K562 (cell line): ENCODE results near the gene NCAPG2. TPM values are rescaled to one million over a fixed set of nuclear protein-coding genes. Genes with fewer than 3 reads are reported as not detected.

Experiments used
- ATAC-seq: fragments of 200-7000 bp; cut with Tn5 transposase; 3 replicates; pipeline ENCODE4 v1.9.1; 2020; ENCODE audit warnings: moderate library complexity
- BruUV-seq: library from RNA; stranded (reverse); fragments of 400-500 nt; replicated peaks from 2 replicates; lab custom pipeline; 2021; lab: Mats Ljungman, UMichigan
- CTCF ChIA-PET: fragments of 300-600 bp; formaldehyde crosslinking; extraction: SDS; loops from one replicate; lab custom pipeline; 2021; ENCODE audit warnings: low intra/inter-chr PET ratio; lab: Yijun Ruan, JAX
- POLR2A ChIA-PET: fragments of 300-600, 350-650 bp; sonication (Branson Sonifier 250); formaldehyde crosslinking; extraction: SDS; loops from one replicate; lab custom pipeline; 2021; ENCODE audit warnings: antibody characterized with exemption, inconsistent platforms; lab: Yijun Ruan, JAX
- DNase-seq, 4 experiments: peaks; one replicate each; pipeline versions ENCODE4 v3.0.0 to v3.0.0-alpha.2; 2011 to 2018; ENCODE audit warnings: low spot score in 3 of 4, mixed read lengths in 3 of 4; ENCODE audit errors: extremely low read depth in 1 of 4
- FAIRE-seq: peaks from 2 replicates; lab custom pipeline; 2011; peaks lifted over from hg19 to GRCh38; lab: Jason Lieb, UNC
- H2AFZ ChIP-seq: 2 replicates; pipeline ENCODE4 v1.6.0; 2011; ENCODE audit warnings: low read depth, low read length, control low read depth, inconsistent platforms
- H3K27ac ChIP-seq: fragments of 200-600 bp; 3 replicates; pipeline ENCODE4 v1.8.0; 2011; ENCODE audit warnings: low read depth, mild to moderate bottlenecking, control low read depth, inconsistent platforms, low read length, moderate library complexity, mixed read lengths; ENCODE audit errors: extremely low read depth
- H3K27me3 ChIP-seq, 2 experiments: fragments of 300-600 bp in 1 of 2; 2 replicates in 1 of 2; 3 replicates in 1 of 2; pipeline versions ENCODE4 v1.6.0 to v1.8.0; 2011; ENCODE audit warnings: inconsistent platforms in 2 of 2, low read length in 2 of 2, mild to moderate bottlenecking in 1 of 2, mixed read lengths in 1 of 2, moderate library complexity in 1 of 2; ENCODE audit not compliant: control insufficient read depth in 2 of 2, insufficient read depth in 2 of 2
- H3K36me3 ChIP-seq: fragments of 300-600 bp; 3 replicates; pipeline ENCODE4 v1.8.0; 2011; ENCODE audit warnings: mild to moderate bottlenecking, low read length, inconsistent platforms; ENCODE audit not compliant: control insufficient read depth, insufficient read depth
- H3K4me1 ChIP-seq, 2 experiments: fragments of 200-600 bp in 1 of 2; replicated peaks in 1 of 2; 2 replicates in 1 of 2; 3 replicates in 1 of 2; pipeline versions ENCODE4 v1.5.1 to v1.8.0; 2011; ENCODE audit warnings: inconsistent platforms in 2 of 2, low read length in 2 of 2, mild to moderate bottlenecking in 1 of 2, mixed read lengths in 1 of 2, moderate library complexity in 1 of 2; ENCODE audit not compliant: control insufficient read depth in 2 of 2, insufficient read depth in 2 of 2
- H3K4me2 ChIP-seq: 2 replicates; pipeline ENCODE4 v1.6.1; 2011; ENCODE audit warnings: low read length, control low read depth, inconsistent platforms, mixed read lengths; ENCODE audit not compliant: insufficient read depth
- H3K4me3 ChIP-seq: fragments of 200-600 bp; sonication (generic), shearing (Covaris generic); 2 replicates; pipeline ENCODE4 v1.5.1; 2016; ENCODE audit warnings: control low read depth, inconsistent platforms
- H3K79me2 ChIP-seq: fragments of 200-600 bp; 3 replicates; pipeline ENCODE4 v1.8.0; 2011; ENCODE audit warnings: low read length, inconsistent platforms; ENCODE audit not compliant: control insufficient read depth, insufficient read depth
- H3K9ac ChIP-seq, 2 experiments: 2 replicates each; pipeline versions ENCODE4 v1.6.0 to v1.6.1; 2011; ENCODE audit warnings: low read depth in 2 of 2, low read length in 2 of 2, control low read depth in 1 of 2, inconsistent platforms in 1 of 2, mild to moderate bottlenecking in 1 of 2, mixed read lengths in 1 of 2; ENCODE audit not compliant: insufficient read depth in 1 of 2
- H3K9me1 ChIP-seq: one replicate; pipeline ENCODE4 v1.6.0; 2011; ENCODE audit warnings: inconsistent platforms, mild to moderate bottlenecking, low read length, moderate library complexity; ENCODE audit not compliant: control insufficient read depth, insufficient read depth
- H3K9me3 ChIP-seq: replicated peaks from 2 replicates; pipeline ENCODE4 v1.5.1; 2011; ENCODE audit warnings: low read depth, low read length, inconsistent platforms; ENCODE audit not compliant: control insufficient read depth, insufficient read depth
- H4K20me1 ChIP-seq: replicated peaks from 2 replicates; pipeline ENCODE4 v1.6.1; 2011; ENCODE audit warnings: low read length, inconsistent platforms, mixed read lengths; ENCODE audit not compliant: control insufficient read depth, insufficient read depth
- CCNT2 ChIP-seq: IDR thresholded peaks from 2 replicates; pipeline ENCODE4 v1.6.1; 2011; ENCODE audit warnings: borderline replicate concordance, low read depth, mild to moderate bottlenecking, moderate library complexity, mixed read lengths, low read length; ENCODE audit not compliant: insufficient read length; ENCODE audit errors: extremely low read depth
- FOXJ3 ChIP-seq: sonication (generic); formaldehyde crosslinking; IDR thresholded peaks from 2 replicates; pipeline ENCODE4 v1.4.0; 2020; ENCODE audit warnings: mild to moderate bottlenecking, missing genetic modification reagents
- RAD21 ChIP-seq, 2 experiments: fragments of 250-450 bp in 1 of 2; fragments of 450-650 bp in 1 of 2; sonication (Bioruptor Pico) in 1 of 2; formaldehyde crosslinking in 1 of 2; IDR thresholded peaks in 1 of 2; conservative IDR thresholded peaks in 1 of 2; 2 replicates each; pipeline versions ENCODE4 v1.4.0 to v1.8.0; 2020 to 2022; ENCODE audit warnings: mild to moderate bottlenecking in 2 of 2, moderate library complexity in 1 of 2
- ZNF12 ChIP-seq: sonication (generic); formaldehyde crosslinking; IDR thresholded peaks from 2 replicates; pipeline ENCODE4 v1.4.0; 2020; ENCODE audit warnings: mild to moderate bottlenecking, missing genetic modification reagents
- WGBS: fragments of 100-300 bp; shearing (Covaris generic); methylation state at CpG from one replicate; pipeline ENCODE4 v1.1.6; 2016; ENCODE audit warnings: low coverage, mixed read lengths; ENCODE audit not compliant: insufficient coverage; ENCODE audit errors: missing lambda C conversion rate; 5-methylcytosine and 5-hydroxymethylcytosine counted together
- in situ Hi-C: fragments of 300-500 bp; cut with MboI; formaldehyde crosslinking; loops from 4 replicates; pipeline ENCODE4 v1.15.0; 2018; ENCODE audit warnings: inconsistent platforms, mixed read lengths
- intact Hi-C: fragments of 100-400 bp; cut with micrococcal nuclease; formaldehyde crosslinking; loops from 2 replicates; pipeline ENCODE4 v1.14.2; 2022
- polyA plus RNA-seq, 8 experiments: library from polyadenylated mRNA; depleted of rRNA in 4 of 8; stranded (reverse) in 5 of 8; unstranded in 3 of 8; fragments of >200 nt; fragmentation: Nextera tagmentation in 2 of 8; fragmentation: Illumina TruSeq in 1 of 8; extraction: Ambion mirVana in 2 of 8; extraction: Trizol in 1 of 8; gene quantifications; 2 replicates each; pipeline versions ENCODE4 v1.2.1 to v1.2.3, GENCODE V29; 2011 to 2014; ENCODE audit warnings: inconsistent platforms in 1 of 8, missing spikeins in 1 of 8
- total RNA-seq, 7 experiments: library from RNA; depleted of rRNA in 6 of 7; stranded (reverse); fragments of >200 nt in 6 of 7; fragmentation: Illumina TruSeq in 2 of 7; extraction: Trizol in 2 of 7; gene quantifications; 2 replicates each; pipeline versions ENCODE4 v1.2.1 to v1.2.3, GENCODE V29; 2011 to 2021; ENCODE audit warnings: low replicate concordance in 1 of 7
- TF ChIP-seq, protein P1 (sequence below): IDR thresholded peaks from 2 replicates; pipeline ENCODE4 v1.6.1; 2011; ENCODE audit warnings: borderline replicate concordance, low read depth, mild to moderate bottlenecking, moderate library complexity, low read length; ENCODE audit not compliant: insufficient read depth, poor library complexity, severe bottlenecking
- TF ChIP-seq, protein P2 (sequence below), 3 experiments: IDR thresholded peaks in 2 of 3; conservative IDR thresholded peaks in 1 of 3; 2 replicates each; pipeline ENCODE4 v1.5.1; 2011 to 2012; ENCODE audit warnings: low read length in 3 of 3, mild to moderate bottlenecking in 3 of 3, control low read depth in 2 of 3, improper control_type of control experiment in 1 of 3, inconsistent platforms in 1 of 3, low read depth in 1 of 3, mixed read lengths in 1 of 3, moderate library complexity in 1 of 3; ENCODE audit not compliant: insufficient read depth in 2 of 3

Gene NCAPG2
- total and polyA plus RNA-seq, 9 of the 15 experiments (the other 6 are each of a cell fraction or from before 2014, with no cell fraction given) = 21.5 to 127 (median 86.1) TPM

DNA sequence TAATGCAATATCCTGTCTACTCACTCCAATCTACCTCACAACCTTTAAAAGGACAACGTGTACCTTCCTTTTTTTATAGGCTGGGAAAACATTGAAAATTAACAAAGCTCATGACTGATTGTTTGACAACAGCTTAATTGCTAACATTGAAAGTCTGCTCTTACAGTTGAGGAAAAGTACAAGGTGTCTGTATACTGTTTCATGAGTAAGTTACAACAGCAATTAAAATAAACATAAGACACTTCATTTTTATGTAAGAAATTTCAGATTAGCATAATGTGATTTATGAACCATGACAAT is 28.6 kb upstream of the NCAPG2 start:
- BruUV-seq = no TSS peak
- intact Hi-C loops (no loop called here), in situ Hi-C loops (no loop called here)
- ChIA-PET POLR2A (interaction anchor here (0.6 to 2.0 kb wide), 9 partner anchors 8 to 139 kb away, joined by 3 to 6 read pairs (median 3); partner anchors contain the start of gene NCAPG2), CTCF (no interaction called here)
- Histone ChIP-seq H3K27ac (no peak overlapping the region), H3K27me3 (no peaks in the 10 kb centered on the region), H2AFZ (no peak overlapping the region), H3K9me1 (no peaks in the 10 kb centered on the region), H3K4me2 (no peak overlapping the region), H3K4me3 (no peak overlapping the region), H3K79me2 (no peaks in the 10 kb centered on the region), H4K20me1 (no peaks in the 10 kb centered on the region), H3K4me1 (peaks cover 0 to 13% of the 10 kb centered on the region in 2 experiments; a peak in 2 of 5 replicates), H3K9me3 (no peaks in the 10 kb centered on the region), H3K9ac (no peak overlapping the region), H3K36me3 (peaks cover 76% of the 10 kb centered on the region)
- 48% methylated on average over 1 of the region's 1 CpG for WGBS
- ATAC-seq = no peak
- no peak for FAIRE-seq
- no peak for TF ChIP-seq FOXJ3
- TF ChIP-seq CCNT2 = peak; percentile 0
- no peak for DNase-seq

DNA sequence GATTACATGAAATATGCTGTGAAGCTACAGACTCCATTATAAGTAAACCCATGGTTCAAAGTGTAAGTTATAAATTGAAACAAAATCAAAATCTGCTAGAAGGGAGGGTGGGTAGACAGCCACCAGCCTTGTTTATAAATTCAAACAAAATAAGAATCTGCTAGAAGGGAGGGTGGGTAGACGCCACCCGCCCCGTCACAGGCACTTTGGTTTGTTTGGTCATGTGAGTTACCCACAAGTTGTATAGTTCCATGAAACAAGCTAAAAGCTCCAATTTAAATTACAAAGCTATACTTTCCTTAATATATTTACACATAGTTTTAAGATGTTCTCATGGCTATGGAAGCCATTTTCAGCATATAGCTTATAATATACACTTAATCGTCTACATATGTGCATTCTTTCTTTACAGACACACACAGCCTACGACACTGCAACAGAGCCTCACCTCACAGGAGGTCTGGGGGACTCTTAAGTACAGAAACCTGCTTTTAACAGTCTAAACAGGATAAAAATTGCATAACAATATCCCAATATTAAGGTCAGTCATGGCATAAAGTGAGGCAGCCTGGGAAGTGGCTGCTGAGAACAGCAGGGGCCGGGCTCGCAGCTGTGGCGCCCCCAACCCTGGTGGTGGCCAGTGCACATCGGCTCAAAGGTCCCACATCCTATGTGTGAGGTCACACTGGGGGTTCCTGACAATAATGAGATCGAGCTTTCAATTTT is 28.1 kb upstream of the NCAPG2 start:
- H3K4me3 ChIP-seq = no peak overlapping the region
- WGBS = 88% methylated on average over 10 of the region's 10 CpGs
- TF ChIP-seq, protein P1, sequence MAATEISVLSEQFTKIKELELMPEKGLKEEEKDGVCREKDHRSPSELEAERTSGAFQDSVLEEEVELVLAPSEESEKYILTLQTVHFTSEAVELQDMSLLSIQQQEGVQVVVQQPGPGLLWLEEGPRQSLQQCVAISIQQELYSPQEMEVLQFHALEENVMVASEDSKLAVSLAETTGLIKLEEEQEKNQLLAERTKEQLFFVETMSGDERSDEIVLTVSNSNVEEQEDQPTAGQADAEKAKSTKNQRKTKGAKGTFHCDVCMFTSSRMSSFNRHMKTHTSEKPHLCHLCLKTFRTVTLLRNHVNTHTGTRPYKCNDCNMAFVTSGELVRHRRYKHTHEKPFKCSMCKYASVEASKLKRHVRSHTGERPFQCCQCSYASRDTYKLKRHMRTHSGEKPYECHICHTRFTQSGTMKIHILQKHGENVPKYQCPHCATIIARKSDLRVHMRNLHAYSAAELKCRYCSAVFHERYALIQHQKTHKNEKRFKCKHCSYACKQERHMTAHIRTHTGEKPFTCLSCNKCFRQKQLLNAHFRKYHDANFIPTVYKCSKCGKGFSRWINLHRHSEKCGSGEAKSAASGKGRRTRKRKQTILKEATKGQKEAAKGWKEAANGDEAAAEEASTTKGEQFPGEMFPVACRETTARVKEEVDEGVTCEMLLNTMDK = peak; percentile 61
- TF ChIP-seq CCNT2 (peak; percentile 27), ZNF12 (CRISPR knock-in tag) (no peak), RAD21 (CRISPR knock-in tag; conservative IDR thresholded peaks at IDR 0.05 in 1 of 2, IDR thresholded peaks at IDR 0.05 in 1 of 2) (0 out of 4 replicates have a peak, but pooled peaks of 1 of the 2 experiments have one; percentile 8)
- TF ChIP-seq, protein P2, sequence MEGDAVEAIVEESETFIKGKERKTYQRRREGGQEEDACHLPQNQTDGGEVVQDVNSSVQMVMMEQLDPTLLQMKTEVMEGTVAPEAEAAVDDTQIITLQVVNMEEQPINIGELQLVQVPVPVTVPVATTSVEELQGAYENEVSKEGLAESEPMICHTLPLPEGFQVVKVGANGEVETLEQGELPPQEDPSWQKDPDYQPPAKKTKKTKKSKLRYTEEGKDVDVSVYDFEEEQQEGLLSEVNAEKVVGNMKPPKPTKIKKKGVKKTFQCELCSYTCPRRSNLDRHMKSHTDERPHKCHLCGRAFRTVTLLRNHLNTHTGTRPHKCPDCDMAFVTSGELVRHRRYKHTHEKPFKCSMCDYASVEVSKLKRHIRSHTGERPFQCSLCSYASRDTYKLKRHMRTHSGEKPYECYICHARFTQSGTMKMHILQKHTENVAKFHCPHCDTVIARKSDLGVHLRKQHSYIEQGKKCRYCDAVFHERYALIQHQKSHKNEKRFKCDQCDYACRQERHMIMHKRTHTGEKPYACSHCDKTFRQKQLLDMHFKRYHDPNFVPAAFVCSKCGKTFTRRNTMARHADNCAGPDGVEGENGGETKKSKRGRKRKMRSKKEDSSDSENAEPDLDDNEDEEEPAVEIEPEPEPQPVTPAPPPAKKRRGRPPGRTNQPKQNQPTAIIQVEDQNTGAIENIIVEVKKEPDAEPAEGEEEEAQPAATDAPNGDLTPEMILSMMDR (IDR thresholded peaks at IDR 0.05 in 2 of 3, conservative IDR thresholded peaks at IDR 0.05 in 1 of 3; ENCODE audit: insufficient read depth in 2 of 3, low read depth in 1 of 3, low read length in 3 of 3) = peak in 2 of 3 experiments; percentile 20 to 29; a peak in 1 of 6 replicates
- no peak overlapping the region for H3K27ac ChIP-seq
- no peak overlapping the region for H2AFZ ChIP-seq
- BruUV-seq = no TSS peak
- H4K20me1 ChIP-seq = no peaks in the 10 kb centered on the region
- no peak overlapping the region for H3K4me2 ChIP-seq
- POLR2A ChIA-PET = interaction anchor here (0.7 to 1.8 kb wide), 5 partner anchors 9 to 119 kb away, joined by 3 to 5 read pairs (median 3); no protein-coding TSS in a partner anchor
- intact Hi-C loops = no loop called here
- CTCF ChIA-PET = no interaction called here
- no peaks in the 10 kb centered on the region for H3K9me3 ChIP-seq
- H3K9me1 ChIP-seq = no peaks in the 10 kb centered on the region
- no peaks in the 10 kb centered on the region for H3K27me3 ChIP-seq
- no peak overlapping the region for H3K9ac ChIP-seq
- peak; percentile 76 for ATAC-seq
- no peaks in the 10 kb centered on the region for H3K79me2 ChIP-seq
- DNase-seq = peak in 2 of 4 experiments; percentile 55 to 58
- in situ Hi-C loops = no loop called here
- peaks cover 71% of the 10 kb centered on the region for H3K36me3 ChIP-seq
- FAIRE-seq = no peak
- H3K4me1 ChIP-seq = peaks cover 0 to 13% of the 10 kb centered on the region in 2 experiments; a peak in 2 of 5 replicates
